Nephron (organoid): Measurements from ENCODE around the gene PGS1.

ENCODE experiments used
- H3K27ac Mint-ChIP-seq, 3 experiments: 2 replicates each; pipeline ENCODE4 v1.8.0; 2020; ENCODE audit warnings: mixed read lengths in 3 of 3, mild to moderate bottlenecking in 2 of 3, moderate library complexity in 1 of 3
- H3K27me3 Mint-ChIP-seq: 2 replicates; pipeline ENCODE4 v1.8.0; 2021; ENCODE audit warnings: low read depth, mild to moderate bottlenecking, moderate library complexity, mixed read lengths
- H3K36me3 Mint-ChIP-seq: 2 replicates; pipeline ENCODE4 v1.8.0; 2020; ENCODE audit warnings: low read depth, mixed read lengths
- H3K4me1 Mint-ChIP-seq: 2 replicates; pipeline ENCODE4 v1.8.0; 2020; ENCODE audit warnings: mixed read lengths
- H3K4me3 Mint-ChIP-seq, 3 experiments: 2 replicates each; pipeline ENCODE4 v1.8.0; 2020; ENCODE audit warnings: mild to moderate bottlenecking in 3 of 3, mixed read lengths in 3 of 3, moderate library complexity in 2 of 3
- H3K9me3 Mint-ChIP-seq: 2 replicates; pipeline ENCODE4 v1.8.0; 2020; ENCODE audit warnings: mixed read lengths
- CTCF ChIP-seq, 3 experiments: fragments of 200-600 bp; sonication (generic); IDR thresholded peaks; one replicate each; pipeline ENCODE4 v1.5.0; 2021; ENCODE audit warnings: antibody characterized with exemption in 3 of 3; ENCODE audit not compliant: unreplicated experiment in 3 of 3

PGS1 gene

GRCh38 chr17:78407387-78408000 lies 29.0 kb downstream of the PGS1 start:
- Mint-ChIP-seq H3K4me3 (no peak overlapping the region), H3K27me3 (no peaks in the 10 kb centered on the region), H3K27ac (peak overlapping the region in 2 of 3 experiments; percentile 23 to 77), H3K36me3 (peaks cover 30% of the 10 kb centered on the region), H3K4me1 (peaks cover 43% of the 10 kb centered on the region), H3K9me3 (no peaks in the 10 kb centered on the region)
- TF ChIP-seq CTCF (IDR thresholded peaks at IDR 0.05; ENCODE audit: unreplicated experiment in 3 of 3): no peak

- peaks cover 54% of the 10 kb centered on the region for H3K4me1 Mint-ChIP-seq
- no peaks in the 10 kb centered on the region for H3K9me3 Mint-ChIP-seq
- peaks cover 23% of the 10 kb centered on the region for H3K36me3 Mint-ChIP-seq
- H3K27me3 Mint-ChIP-seq: no peaks in the 10 kb centered on the region
- TF ChIP-seq CTCF (IDR thresholded peaks at IDR 0.05; ENCODE audit: unreplicated experiment in 3 of 3): no peak
- H3K4me3 Mint-ChIP-seq: no peak overlapping the region
- peak overlapping the region; percentile 23 to 77 (median 70) for H3K27ac Mint-ChIP-seq
Measured at GRCh38 chr17:78408476-78409050, 30.1 kb downstream of the PGS1 start.

GRCh38 chr17:78409191-78409928 lies 30.9 kb downstream of the PGS1 start:
- H3K27me3 Mint-ChIP-seq: no peaks in the 10 kb centered on the region
- no peak for TF ChIP-seq CTCF (IDR thresholded peaks at IDR 0.05; ENCODE audit: unreplicated experiment in 3 of 3)
- H3K9me3 Mint-ChIP-seq: no peaks in the 10 kb centered on the region
- peaks cover 55% of the 10 kb centered on the region for H3K4me1 Mint-ChIP-seq
- H3K27ac Mint-ChIP-seq: peak overlapping the region in 2 of 3 experiments; percentile 22 to 70
- H3K4me3 Mint-ChIP-seq: peak overlapping the region in 1 of 3 experiments; percentile 7
- H3K36me3 Mint-ChIP-seq: peaks cover 16% of the 10 kb centered on the region

GRCh38 chr17:78411241-78411857 lies 32.9 kb downstream of the PGS1 start:
- H3K4me1 Mint-ChIP-seq: peaks cover 64% of the 10 kb centered on the region
- H3K9me3 Mint-ChIP-seq: no peaks in the 10 kb centered on the region
- no peaks in the 10 kb centered on the region for H3K27me3 Mint-ChIP-seq
- peaks cover 4% of the 10 kb centered on the region for H3K36me3 Mint-ChIP-seq
- no peak for TF ChIP-seq CTCF (IDR thresholded peaks at IDR 0.05; ENCODE audit: unreplicated experiment in 3 of 3)
- H3K27ac Mint-ChIP-seq: peak overlapping the region in 2 of 3 experiments; percentile 47 to 69
- no peak overlapping the region for H3K4me3 Mint-ChIP-seq

DNA sequence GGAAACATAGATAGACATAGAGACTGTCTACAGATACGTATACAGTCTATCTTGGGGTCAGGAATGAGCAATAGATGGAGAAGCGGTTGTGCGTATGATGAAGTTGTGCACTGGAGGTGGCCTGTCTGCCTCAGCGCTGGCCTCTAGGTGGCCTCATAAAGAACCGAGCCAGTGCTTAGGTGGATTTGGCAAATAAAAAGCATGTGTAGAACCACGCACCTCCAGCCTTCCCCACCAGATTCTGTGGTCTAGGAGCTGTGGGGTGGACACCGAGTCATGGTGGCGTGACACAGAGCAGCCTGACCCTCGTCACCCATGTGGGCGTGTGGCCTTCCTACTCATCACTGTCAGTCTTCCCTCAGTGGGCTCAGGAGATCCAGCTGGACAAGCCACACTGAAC lies 34.0 kb downstream of the PGS1 start:
- no peak overlapping the region for H3K4me3 Mint-ChIP-seq
- peaks cover 4% of the 10 kb centered on the region for H3K36me3 Mint-ChIP-seq
- H3K27ac Mint-ChIP-seq: peak overlapping the region in 2 of 3 experiments; percentile 31 to 39
- H3K27me3 Mint-ChIP-seq: no peaks in the 10 kb centered on the region
- peak; percentile 30 to 44 (median 42) for TF ChIP-seq CTCF (IDR thresholded peaks at IDR 0.05; ENCODE audit: unreplicated experiment in 3 of 3)
- peaks cover 74% of the 10 kb centered on the region for H3K4me1 Mint-ChIP-seq
- no peaks in the 10 kb centered on the region for H3K9me3 Mint-ChIP-seq
